ENCODE data around the gene ZNF418. TPM values are rescaled to one million over a fixed set of nuclear protein-coding genes. Genes with fewer than 3 reads are reported as not detected.

Gene ZNF418
- total and polyA plus RNA-seq, 2 experiments from 2014 or later, result 3.2 to 8.2 TPM

Other genes with a start within 250 kb of the ZNF418 start
- 10.7 and 11.1 TPM in 2 replicates for gene ZNF154, start 226.2 kb downstream of the ZNF418 start, total RNA-seq
- gene ZNF154, start 226.2 kb downstream of the ZNF418 start, polyA plus RNA-seq, result 3.5 and 5.6 TPM in 2 replicates
- gene ZNF671, start 207.8 kb downstream of the ZNF418 start, total RNA-seq, result 6.7 and 6.8 TPM in 2 replicates
- 3.9 and 6.7 TPM in 2 replicates for gene ZNF671, start 207.8 kb downstream of the ZNF418 start, polyA plus RNA-seq
- gene ZNF776, start 188.6 kb downstream of the ZNF418 start, total RNA-seq, result 10.3 and 11.4 TPM in 2 replicates
- gene ZNF776, start 188.6 kb downstream of the ZNF418 start, polyA plus RNA-seq, result 8.2 and 10.6 TPM in 2 replicates
- 11.4 and 22.5 TPM in 2 replicates for gene ZNF586, start 165.7 kb downstream of the ZNF418 start, total RNA-seq
- 8.0 and 11.2 TPM in 2 replicates for gene ZNF586, start 165.7 kb downstream of the ZNF418 start, polyA plus RNA-seq
- 25.9 and 26.7 TPM in 2 replicates for gene ZNF552, start 120.5 kb downstream of the ZNF418 start, total RNA-seq
- 12.9 and 13.7 TPM in 2 replicates for gene ZNF552, start 120.5 kb downstream of the ZNF418 start, polyA plus RNA-seq
- 13.9 and 16.8 TPM in 2 replicates for gene ZNF587B, start 105.1 kb downstream of the ZNF418 start, total RNA-seq
- gene ZNF587B, start 105.1 kb downstream of the ZNF418 start, polyA plus RNA-seq, result 1.8 and 6.4 TPM in 2 replicates
- gene ZNF587, start 85.5 kb downstream of the ZNF418 start, total RNA-seq, result 36.8 and 60.5 TPM in 2 replicates
- gene ZNF587, start 85.5 kb downstream of the ZNF418 start, polyA plus RNA-seq, result 8.8 and 11.5 TPM in 2 replicates
- gene ZNF814, start 46.4 kb downstream of the ZNF418 start, total RNA-seq, result 11.4 and 16.1 TPM in 2 replicates
- gene ZNF814, start 46.4 kb downstream of the ZNF418 start, polyA plus RNA-seq, result 19.2 and 40.0 TPM in 2 replicates
- gene ZNF417, start 18.8 kb downstream of the ZNF418 start, total RNA-seq, result 11.4 and 14.3 TPM in 2 replicates
- 3.9 and 6.2 TPM in 2 replicates for gene ZNF417, start 18.8 kb downstream of the ZNF418 start, polyA plus RNA-seq
- 5.4 and 8.8 TPM in 2 replicates for gene ZNF256, start 12.3 kb upstream of the ZNF418 start, total RNA-seq
- 3.7 and 4.6 TPM in 2 replicates for gene ZNF256, start 12.3 kb upstream of the ZNF418 start, polyA plus RNA-seq
- 0.60 TPM in 1 of 2 replicates, not detected in the other for gene C19orf18, start 39.1 kb upstream of the ZNF418 start, total RNA-seq
- 1.9 and 2.0 TPM in 2 replicates for gene C19orf18, start 39.1 kb upstream of the ZNF418 start, polyA plus RNA-seq
- 18.0 and 19.7 TPM in 2 replicates for gene ZNF606, start 67.4 kb upstream of the ZNF418 start, total RNA-seq
- 17.6 and 26.0 TPM in 2 replicates for gene ZNF606, start 67.4 kb upstream of the ZNF418 start, polyA plus RNA-seq
- 0.33 and 1.2 TPM in 2 replicates for gene ZSCAN1, start 98.6 kb upstream of the ZNF418 start, total RNA-seq
- 1.1 and 3.8 TPM in 2 replicates for gene ZSCAN1, start 98.6 kb upstream of the ZNF418 start, polyA plus RNA-seq
- 5.8 and 7.4 TPM in 2 replicates for gene ZNF135, start 123.9 kb upstream of the ZNF418 start, total RNA-seq
- 4.3 and 5.0 TPM in 2 replicates for gene ZNF135, start 123.9 kb upstream of the ZNF418 start, polyA plus RNA-seq
- 30.4 and 49.8 TPM in 2 replicates for gene ZSCAN18, start 162.8 kb upstream of the ZNF418 start, total RNA-seq
- 51.8 and 59.1 TPM in 2 replicates for gene ZSCAN18, start 162.8 kb upstream of the ZNF418 start, polyA plus RNA-seq
- gene ZNF329, start 215.4 kb upstream of the ZNF418 start, total RNA-seq, result 17.0 and 18.4 TPM in 2 replicates
- gene ZNF329, start 215.4 kb upstream of the ZNF418 start, polyA plus RNA-seq, result 1.8 and 2.8 TPM in 2 replicates
- 28.1 and 28.8 TPM in 2 replicates for gene ZNF274, start 247.7 kb upstream of the ZNF418 start, total RNA-seq
- 29.0 and 30.8 TPM in 2 replicates for gene ZNF274, start 247.7 kb upstream of the ZNF418 start, polyA plus RNA-seq